Neural progenitor cell (in vitro differentiated cells): ENCODE data around the gene ARTN. TPM values are rescaled to one million over a fixed set of nuclear protein-coding genes. Genes with fewer than 3 reads are reported as not detected.

ENCODE experiments used
- DNase-seq: peaks from one replicate; pipeline ENCODE4 v3.0.0-alpha.2; 2016; ENCODE audit warnings: low spot score
- H2AFZ ChIP-seq: fragments of 200-600 bp; sonication (generic); replicated peaks from 2 replicates; pipeline ENCODE4 v1.6.1; 2016; ENCODE audit warnings: antibody characterized with exemption
- H3F3A ChIP-seq: fragments of 200-600 bp; sonication (generic); 2 replicates; pipeline ENCODE4 v1.6.1; 2016; ENCODE audit warnings: antibody characterized with exemption, low read depth
- H3K27ac ChIP-seq: fragments of 200-600 bp; sonication (generic); 2 replicates; pipeline ENCODE4 v1.5.1; 2016; ENCODE audit warnings: mild to moderate bottlenecking
- H3K27me3 ChIP-seq: fragments of 200-600 bp; sonication (generic); 2 replicates; pipeline ENCODE4 v1.6.1; 2016; ENCODE audit warnings: mild to moderate bottlenecking, moderate library complexity
- H3K36me3 ChIP-seq: fragments of 200-600 bp; sonication (generic); 2 replicates; pipeline ENCODE4 v1.5.1; 2016
- H3K4me1 ChIP-seq: fragments of 200-600 bp; sonication (generic); 2 replicates; pipeline ENCODE4 v1.6.1; 2016; ENCODE audit warnings: mixed run types
- H3K4me2 ChIP-seq: fragments of 200-600 bp; sonication (generic); 2 replicates; pipeline ENCODE4 v1.6.1; 2016
- H3K4me3 ChIP-seq: fragments of 200-600 bp; sonication (generic); 2 replicates; pipeline ENCODE4 v1.5.1; 2016
- H3K79me2 ChIP-seq: fragments of 200-600 bp; sonication (generic); 2 replicates; pipeline ENCODE4 v1.6.1; 2016; ENCODE audit warnings: low read depth
- H3K9ac ChIP-seq: fragments of 200-600 bp; sonication (generic); 2 replicates; pipeline ENCODE4 v1.6.1; 2016
- H3K9me3 ChIP-seq: fragments of 200-600 bp; sonication (generic); 2 replicates; pipeline ENCODE4 v1.5.1; 2016; ENCODE audit warnings: low read depth
- H4K20me1 ChIP-seq: fragments of 200-600 bp; sonication (generic); 2 replicates; pipeline ENCODE4 v1.6.1; 2016; ENCODE audit warnings: low read depth
- H3K27ac Mint-ChIP-seq: 3 replicates; pipeline ENCODE4 v1.8.0; 2021; ENCODE audit warnings: mixed read lengths
- H3K27me3 Mint-ChIP-seq: 2 replicates; pipeline ENCODE4 v1.8.0; 2022; ENCODE audit warnings: low read depth, mild to moderate bottlenecking, inconsistent platforms, moderate library complexity, mixed read lengths; ENCODE audit not compliant: insufficient read depth
- H3K36me3 Mint-ChIP-seq: 3 replicates; pipeline ENCODE4 v1.8.0; 2021; ENCODE audit warnings: mixed read lengths
- H3K4me1 Mint-ChIP-seq: 3 replicates; pipeline ENCODE4 v1.8.0; 2021; ENCODE audit warnings: mixed read lengths
- H3K4me3 Mint-ChIP-seq: 3 replicates; pipeline ENCODE4 v1.8.0; 2021; ENCODE audit warnings: mild to moderate bottlenecking, moderate library complexity, mixed read lengths
- H3K9me3 Mint-ChIP-seq: 3 replicates; pipeline ENCODE4 v1.8.0; 2020; ENCODE audit warnings: mixed read lengths
- EZH2 ChIP-seq: fragments of 200-600 bp; sonication (generic); IDR thresholded peaks from 2 replicates; pipeline ENCODE4 v1.6.1; 2017; ENCODE audit warnings: antibody characterized with exemption, mild to moderate bottlenecking, moderate library complexity
- EZH2phosphoT487 ChIP-seq: fragments of 200-600 bp; sonication (generic); IDR thresholded peaks from 2 replicates; pipeline ENCODE4 v1.6.1; 2017; ENCODE audit warnings: antibody characterized with exemption
- total RNA-seq: library from RNA; depleted of rRNA; stranded (reverse); fragments of >200 nt; gene quantifications from 2 replicates; pipeline ENCODE4 v1.2.3, GENCODE V29; 2015; ENCODE audit warnings: low replicate concordance
- TF ChIP-seq, protein P1 (sequence below): fragments of 200-600 bp; sonication (generic); IDR thresholded peaks from 2 replicates; pipeline ENCODE4 v1.5.1; 2017; ENCODE audit warnings: antibody characterized with exemption, mild to moderate bottlenecking

ARTN gene
- total RNA-seq, 1 donor from 2014 or later = 4.1 TPM

DNA sequence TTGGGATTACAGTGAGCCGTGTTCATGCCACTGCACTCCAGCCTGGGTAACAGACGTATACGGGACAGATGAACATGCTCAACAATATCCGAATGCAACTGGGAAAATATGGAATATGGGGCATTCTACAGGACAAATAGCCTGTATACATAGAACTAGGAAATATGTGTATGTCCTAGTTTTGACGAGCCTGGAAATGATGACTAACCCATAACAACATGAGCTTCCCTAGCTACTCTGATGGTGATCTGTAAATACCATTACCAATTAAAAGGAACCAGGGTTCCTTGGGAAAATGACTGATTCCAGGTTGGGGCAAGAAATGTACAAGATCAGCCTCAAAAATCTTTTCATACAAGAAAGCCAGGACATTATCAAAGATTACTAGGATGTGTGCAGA, 42.8 kb upstream of the ARTN start:
- no peak for TF ChIP-seq EZH2
- TF ChIP-seq, protein P1, sequence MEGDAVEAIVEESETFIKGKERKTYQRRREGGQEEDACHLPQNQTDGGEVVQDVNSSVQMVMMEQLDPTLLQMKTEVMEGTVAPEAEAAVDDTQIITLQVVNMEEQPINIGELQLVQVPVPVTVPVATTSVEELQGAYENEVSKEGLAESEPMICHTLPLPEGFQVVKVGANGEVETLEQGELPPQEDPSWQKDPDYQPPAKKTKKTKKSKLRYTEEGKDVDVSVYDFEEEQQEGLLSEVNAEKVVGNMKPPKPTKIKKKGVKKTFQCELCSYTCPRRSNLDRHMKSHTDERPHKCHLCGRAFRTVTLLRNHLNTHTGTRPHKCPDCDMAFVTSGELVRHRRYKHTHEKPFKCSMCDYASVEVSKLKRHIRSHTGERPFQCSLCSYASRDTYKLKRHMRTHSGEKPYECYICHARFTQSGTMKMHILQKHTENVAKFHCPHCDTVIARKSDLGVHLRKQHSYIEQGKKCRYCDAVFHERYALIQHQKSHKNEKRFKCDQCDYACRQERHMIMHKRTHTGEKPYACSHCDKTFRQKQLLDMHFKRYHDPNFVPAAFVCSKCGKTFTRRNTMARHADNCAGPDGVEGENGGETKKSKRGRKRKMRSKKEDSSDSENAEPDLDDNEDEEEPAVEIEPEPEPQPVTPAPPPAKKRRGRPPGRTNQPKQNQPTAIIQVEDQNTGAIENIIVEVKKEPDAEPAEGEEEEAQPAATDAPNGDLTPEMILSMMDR = no peak
- TF ChIP-seq EZH2phosphoT487 = no peak
- no peaks in the 10 kb centered on the region for H3K79me2 ChIP-seq
- Mint-ChIP-seq H3K4me1 (peaks cover 7% of the 10 kb centered on the region), H3K4me3 (no peak overlapping the region), H3K36me3 (peaks cover 6% of the 10 kb centered on the region), H3K9me3 (no peaks in the 10 kb centered on the region), H3K27me3 (no peaks in the 10 kb centered on the region), H3K27ac (no peak overlapping the region)
- H3K9me3 ChIP-seq = no peaks in the 10 kb centered on the region
- H3K4me3 ChIP-seq = no peak overlapping the region
- no peaks in the 10 kb centered on the region for H3K27me3 ChIP-seq
- no peak overlapping the region for H3K9ac ChIP-seq
- DNase-seq = no peak
- H3K36me3 ChIP-seq = no peaks in the 10 kb centered on the region
- H4K20me1 ChIP-seq = peaks cover 3% of the 10 kb centered on the region
- H3F3A ChIP-seq = peaks cover under 1% of the 10 kb centered on the region
- H3K27ac ChIP-seq = no peak overlapping the region
- H3K4me1 ChIP-seq = peaks cover 6% of the 10 kb centered on the region
- no peak overlapping the region for H2AFZ ChIP-seq
- no peak overlapping the region for H3K4me2 ChIP-seq

DNA sequence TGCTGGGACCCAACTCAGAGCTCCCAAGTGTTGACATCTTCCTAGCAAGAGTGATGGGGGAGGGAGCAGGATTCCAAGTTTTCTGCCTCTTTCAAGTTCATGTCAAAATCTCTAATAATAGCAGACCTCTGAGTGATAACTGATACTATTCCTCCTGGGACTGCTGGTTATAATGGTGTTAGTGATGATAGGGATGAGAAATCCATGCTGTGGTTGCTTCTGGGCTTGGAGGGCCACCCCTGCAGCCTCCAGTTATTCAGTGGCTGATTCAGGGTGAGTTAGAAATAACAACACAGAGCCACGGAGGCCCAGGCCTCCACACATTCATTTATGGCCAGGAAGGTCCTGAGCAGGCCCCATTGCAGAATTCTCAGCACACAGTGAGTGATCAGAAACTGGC, 40.6 kb upstream of the ARTN start:
- Mint-ChIP-seq H3K27ac (no peak overlapping the region), H3K4me1 (peaks cover 7% of the 10 kb centered on the region), H3K36me3 (peaks cover 7% of the 10 kb centered on the region), H3K9me3 (no peaks in the 10 kb centered on the region), H3K27me3 (no peaks in the 10 kb centered on the region), H3K4me3 (no peak overlapping the region)
- Histone ChIP-seq H3K4me3 (no peak overlapping the region), H3K79me2 (no peaks in the 10 kb centered on the region), H3K36me3 (no peaks in the 10 kb centered on the region), H3K4me1 (peaks cover under 1% of the 10 kb centered on the region), H3K27ac (no peak overlapping the region), H3K27me3 (no peaks in the 10 kb centered on the region), H3F3A (no peaks in the 10 kb centered on the region), H2AFZ (no peak overlapping the region), H3K4me2 (no peak overlapping the region), H4K20me1 (peaks cover 3% of the 10 kb centered on the region), H3K9ac (no peak overlapping the region), H3K9me3 (no peaks in the 10 kb centered on the region)
- no peak for DNase-seq
- no peak for TF ChIP-seq EZH2
- TF ChIP-seq, protein P1 = no peak
- no peak for TF ChIP-seq EZH2phosphoT487

- H3K27ac Mint-ChIP-seq = no peak overlapping the region
- no peak for DNase-seq
- H3K9me3 Mint-ChIP-seq = no peaks in the 10 kb centered on the region
- TF ChIP-seq EZH2phosphoT487 = no peak
- no peak for TF ChIP-seq EZH2
- TF ChIP-seq, protein P1 = no peak
- no peak overlapping the region for H3K27ac ChIP-seq
- H3K27me3 ChIP-seq = no peaks in the 10 kb centered on the region
- H3K4me1 ChIP-seq = no peaks in the 10 kb centered on the region
- H2AFZ ChIP-seq = no peak overlapping the region
- H3K9me3 ChIP-seq = no peaks in the 10 kb centered on the region
- no peaks in the 10 kb centered on the region for H3K4me1 Mint-ChIP-seq
- H3K4me2 ChIP-seq = no peak overlapping the region
- H3K9ac ChIP-seq = no peak overlapping the region
- peaks cover 13% of the 10 kb centered on the region for H3K36me3 Mint-ChIP-seq
- H3K79me2 ChIP-seq = no peaks in the 10 kb centered on the region
- H3K4me3 ChIP-seq = no peak overlapping the region
- H4K20me1 ChIP-seq = no peaks in the 10 kb centered on the region
- H3K27me3 Mint-ChIP-seq = peaks cover 2% of the 10 kb centered on the region
- H3K36me3 ChIP-seq = no peaks in the 10 kb centered on the region
- H3F3A ChIP-seq = no peaks in the 10 kb centered on the region
- no peak overlapping the region for H3K4me3 Mint-ChIP-seq
Measured at GRCh38 chr1:43898981-43899380, 34.6 kb upstream of the ARTN start.

- Mint-ChIP-seq H3K27ac (no peak overlapping the region), H3K27me3 (peaks cover 2% of the 10 kb centered on the region), H3K36me3 (peaks cover 7% of the 10 kb centered on the region), H3K4me3 (no peak overlapping the region), H3K9me3 (no peaks in the 10 kb centered on the region), H3K4me1 (no peaks in the 10 kb centered on the region)
- Histone ChIP-seq H3K4me1 (no peaks in the 10 kb centered on the region), H3K9me3 (no peaks in the 10 kb centered on the region), H3K27ac (no peak overlapping the region), H3F3A (no peaks in the 10 kb centered on the region), H3K79me2 (no peaks in the 10 kb centered on the region), H3K36me3 (no peaks in the 10 kb centered on the region), H3K9ac (no peak overlapping the region), H3K4me3 (no peak overlapping the region), H3K27me3 (no peaks in the 10 kb centered on the region), H2AFZ (no peak overlapping the region), H3K4me2 (no peak overlapping the region), H4K20me1 (no peaks in the 10 kb centered on the region)
- DNase-seq = no peak
- TF ChIP-seq, protein P1 = no peak
- no peak for TF ChIP-seq EZH2phosphoT487
- no peak for TF ChIP-seq EZH2
Measured at GRCh38 chr1:43900386-43900785, 33.2 kb upstream of the ARTN start.
